Measurements from ENCODE around the gene PCSK6. TPM values are rescaled to one million over a fixed set of nuclear protein-coding genes. Genes with fewer than 3 reads are reported as not detected.
A peak's percentile ranks its signal among the peaks of the same experiment; 100 is the strongest.

The PCSK6 gene
- total RNA-seq, 3 donors from 2014 or later = 7.2 to 19.7 (median 18.0) TPM

DNA sequence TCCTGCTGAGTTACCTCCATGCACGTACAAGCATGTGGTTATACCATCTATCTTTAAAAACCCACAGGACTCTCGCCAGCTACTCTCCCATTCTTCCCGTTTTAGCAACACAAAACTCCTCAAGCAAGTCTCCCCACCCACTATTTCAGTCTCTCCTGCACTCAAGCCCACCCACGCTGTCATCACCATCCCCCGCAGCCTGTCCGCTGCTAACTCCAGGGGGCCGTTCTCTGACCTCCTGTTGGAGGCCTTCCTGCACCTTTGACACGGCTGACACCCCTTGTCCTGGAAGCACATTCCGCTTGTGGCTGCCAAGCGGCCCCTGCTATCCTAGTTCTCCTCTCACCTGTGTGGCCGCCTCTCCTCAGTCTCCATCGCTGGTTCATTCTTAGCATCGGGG, 7.5 kb upstream of the PCSK6 start:
- Histone ChIP-seq H3K4me3 (no peak overlapping the region), H3K36me3 (no peaks in the 10 kb centered on the region), H3K27ac (no peak overlapping the region), H3K27me3 (peaks cover 0 to 37% of the 10 kb centered on the region in 2 donors), H3K4me1 (no peaks in the 10 kb centered on the region), H3K9me3 (no peaks in the 10 kb centered on the region)
- TF ChIP-seq POLR2AphosphoS5 (IDR thresholded peaks at IDR 0.05) = no peak
- no peak for TF ChIP-seq POLR2A (IDR thresholded peaks at IDR 0.05)
- TF ChIP-seq, protein P1, sequence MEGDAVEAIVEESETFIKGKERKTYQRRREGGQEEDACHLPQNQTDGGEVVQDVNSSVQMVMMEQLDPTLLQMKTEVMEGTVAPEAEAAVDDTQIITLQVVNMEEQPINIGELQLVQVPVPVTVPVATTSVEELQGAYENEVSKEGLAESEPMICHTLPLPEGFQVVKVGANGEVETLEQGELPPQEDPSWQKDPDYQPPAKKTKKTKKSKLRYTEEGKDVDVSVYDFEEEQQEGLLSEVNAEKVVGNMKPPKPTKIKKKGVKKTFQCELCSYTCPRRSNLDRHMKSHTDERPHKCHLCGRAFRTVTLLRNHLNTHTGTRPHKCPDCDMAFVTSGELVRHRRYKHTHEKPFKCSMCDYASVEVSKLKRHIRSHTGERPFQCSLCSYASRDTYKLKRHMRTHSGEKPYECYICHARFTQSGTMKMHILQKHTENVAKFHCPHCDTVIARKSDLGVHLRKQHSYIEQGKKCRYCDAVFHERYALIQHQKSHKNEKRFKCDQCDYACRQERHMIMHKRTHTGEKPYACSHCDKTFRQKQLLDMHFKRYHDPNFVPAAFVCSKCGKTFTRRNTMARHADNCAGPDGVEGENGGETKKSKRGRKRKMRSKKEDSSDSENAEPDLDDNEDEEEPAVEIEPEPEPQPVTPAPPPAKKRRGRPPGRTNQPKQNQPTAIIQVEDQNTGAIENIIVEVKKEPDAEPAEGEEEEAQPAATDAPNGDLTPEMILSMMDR (IDR thresholded peaks at IDR 0.05) = no peak
- no peak for DNase-seq (ENCODE audit: low spot score in 2 of 2)
- intact Hi-C loops (cut with DNase I; ENCODE audit: low total_unique reads) = no loop called here

DNA sequence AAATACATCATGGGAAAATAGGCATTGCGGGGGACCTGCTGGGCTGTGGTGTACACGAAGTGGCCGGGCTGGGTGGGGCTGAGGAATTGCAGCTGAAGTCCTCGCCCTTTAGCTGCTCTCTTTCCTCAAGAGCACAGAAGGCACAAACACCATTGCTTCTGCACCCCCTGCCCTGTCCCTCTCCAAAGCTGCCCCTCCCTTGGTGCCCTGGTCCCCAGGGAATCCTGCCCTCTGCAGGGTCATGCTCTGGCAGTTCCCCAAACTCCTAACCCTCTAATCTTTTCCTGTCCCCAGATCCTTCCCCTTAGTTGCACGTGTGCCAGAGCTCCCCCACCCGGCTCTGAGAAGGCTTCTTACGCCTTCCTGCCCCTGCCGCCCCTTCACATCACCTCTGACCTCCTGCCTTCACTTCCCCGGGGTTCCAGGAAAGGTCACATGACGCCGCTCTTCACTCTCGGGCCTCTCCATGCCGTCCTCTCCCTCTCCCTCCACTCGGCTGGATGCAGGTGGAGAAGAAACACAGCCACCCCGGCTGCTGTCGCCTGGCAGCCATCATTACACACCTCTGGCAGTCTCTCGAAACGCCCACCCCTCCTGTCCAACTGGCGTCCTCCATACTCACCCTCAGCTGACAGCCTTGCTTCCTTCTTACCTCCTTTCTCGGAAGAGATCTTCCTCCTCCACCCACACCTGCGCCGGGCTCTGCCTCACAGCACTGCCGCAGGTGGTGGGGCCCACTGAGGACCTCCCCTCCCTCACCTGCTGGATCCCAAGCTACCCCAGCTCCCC, 6.9 kb upstream of the PCSK6 start:
- Histone ChIP-seq H3K4me3 (no peak overlapping the region), H3K4me1 (no peaks in the 10 kb centered on the region), H3K27ac (no peak overlapping the region), H3K27me3 (peaks cover 0 to 31% of the 10 kb centered on the region in 2 donors), H3K9me3 (no peaks in the 10 kb centered on the region), H3K36me3 (no peaks in the 10 kb centered on the region)
- intact Hi-C loops (cut with DNase I; ENCODE audit: low total_unique reads) = no loop called here
- no peak for TF ChIP-seq POLR2A (IDR thresholded peaks at IDR 0.05)
- TF ChIP-seq, protein P1 (IDR thresholded peaks at IDR 0.05) = no peak
- TF ChIP-seq POLR2AphosphoS5 (IDR thresholded peaks at IDR 0.05) = no peak
- peak in 1 of 2 donors; percentile 5 for DNase-seq (ENCODE audit: low spot score in 2 of 2)

DNA sequence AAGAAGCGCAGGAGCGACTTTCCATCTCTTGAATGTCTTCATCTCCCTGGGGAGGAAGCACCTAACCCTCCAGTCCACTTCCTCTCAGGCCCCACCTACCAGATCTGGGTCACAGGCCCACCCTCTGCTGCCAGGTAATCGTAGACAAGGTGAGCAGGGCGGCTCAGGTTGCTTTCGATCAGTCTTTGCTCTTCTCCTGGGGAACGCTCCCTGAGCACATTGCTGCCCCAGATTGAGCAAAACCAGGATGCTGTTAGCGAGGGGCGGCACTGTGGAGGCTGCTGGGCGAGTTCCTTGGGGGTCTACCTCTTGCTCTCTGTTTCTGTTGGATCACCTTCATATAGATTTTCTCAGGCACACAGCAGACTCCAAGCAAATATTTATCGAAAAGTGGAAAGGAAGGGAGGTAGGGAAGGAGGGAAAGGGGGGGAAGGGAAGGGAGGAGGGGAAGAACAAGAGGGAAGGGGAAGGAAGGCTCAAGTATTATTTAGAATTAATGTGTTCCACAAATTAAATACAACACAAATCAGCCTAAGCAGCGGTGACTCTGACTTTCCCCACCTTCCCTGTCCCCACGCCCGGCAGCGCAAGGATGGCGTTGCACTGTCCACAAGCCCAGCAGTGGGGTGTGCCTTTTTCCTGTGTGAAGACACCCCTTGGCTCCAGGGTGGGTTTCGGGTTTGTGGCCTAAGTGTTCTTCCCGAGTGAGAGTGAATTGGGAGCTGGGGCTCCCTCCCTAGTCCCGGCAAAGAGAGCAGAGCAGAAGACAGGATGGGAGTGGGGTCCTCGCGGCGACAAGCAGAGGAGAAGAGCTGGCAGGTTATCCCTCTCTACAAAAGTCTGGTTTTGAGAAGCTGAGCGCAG, 6.1 kb upstream of the PCSK6 start:
- no peak overlapping the region for H3K27ac ChIP-seq
- no peaks in the 10 kb centered on the region for H3K9me3 ChIP-seq
- DNase-seq (ENCODE audit: low spot score in 2 of 2) = peak in 1 of 2 donors; percentile 2
- H3K4me3 ChIP-seq = no peak overlapping the region
- no peak for TF ChIP-seq POLR2AphosphoS5 (IDR thresholded peaks at IDR 0.05)
- no peak for TF ChIP-seq POLR2A (IDR thresholded peaks at IDR 0.05)
- TF ChIP-seq, protein P1 (IDR thresholded peaks at IDR 0.05) = no peak
- H3K27me3 ChIP-seq = peaks cover 0 to 27% of the 10 kb centered on the region in 2 donors
- H3K4me1 ChIP-seq = no peaks in the 10 kb centered on the region
- H3K36me3 ChIP-seq = no peaks in the 10 kb centered on the region
- intact Hi-C loops (cut with DNase I; ENCODE audit: low total_unique reads) = no loop called here

DNA sequence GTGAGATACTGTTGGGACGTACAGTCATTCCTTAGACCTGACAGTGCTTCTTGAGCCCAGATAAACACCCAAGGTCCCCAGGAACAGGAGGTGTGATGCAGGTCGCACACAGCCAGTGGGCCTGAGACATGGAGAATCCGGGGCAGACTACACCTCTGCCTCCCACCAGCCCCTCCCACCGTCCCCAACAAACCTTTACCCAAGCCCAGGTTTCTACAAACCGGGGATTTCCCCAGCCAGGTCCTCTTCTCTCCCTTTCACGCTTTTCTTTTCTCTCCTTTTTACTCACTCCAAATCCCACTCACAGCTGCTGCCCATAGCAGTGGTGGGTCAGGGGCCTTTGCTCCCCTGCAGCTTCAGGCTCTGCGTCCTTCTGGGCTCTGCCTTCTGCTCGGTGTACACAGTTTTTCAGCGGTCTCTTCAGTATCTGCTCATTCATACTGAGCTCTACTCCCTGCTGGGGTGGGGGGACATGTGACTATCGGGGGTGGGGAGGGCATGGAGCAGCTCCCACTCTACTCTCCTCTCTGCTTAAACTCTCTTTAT, 4.8 kb upstream of the PCSK6 start:
- TF ChIP-seq POLR2AphosphoS5 (IDR thresholded peaks at IDR 0.05) (no peak), POLR2A (IDR thresholded peaks at IDR 0.05) (no peak)
- TF ChIP-seq, protein P1 (IDR thresholded peaks at IDR 0.05) = no peak
- Histone ChIP-seq H3K36me3 (no peaks in the 10 kb centered on the region), H3K27ac (no peak overlapping the region), H3K4me3 (no peak overlapping the region), H3K9me3 (no peaks in the 10 kb centered on the region), H3K27me3 (peaks cover 0 to 31% of the 10 kb centered on the region in 2 donors), H3K4me1 (no peaks in the 10 kb centered on the region)
- intact Hi-C loops (cut with DNase I; ENCODE audit: low total_unique reads) = no loop called here
- peak in 1 of 2 donors; percentile 4 for DNase-seq (ENCODE audit: low spot score in 2 of 2)
